ENCODE results near the gene PRKAR1B.

Gene PRKAR1B

DNA sequence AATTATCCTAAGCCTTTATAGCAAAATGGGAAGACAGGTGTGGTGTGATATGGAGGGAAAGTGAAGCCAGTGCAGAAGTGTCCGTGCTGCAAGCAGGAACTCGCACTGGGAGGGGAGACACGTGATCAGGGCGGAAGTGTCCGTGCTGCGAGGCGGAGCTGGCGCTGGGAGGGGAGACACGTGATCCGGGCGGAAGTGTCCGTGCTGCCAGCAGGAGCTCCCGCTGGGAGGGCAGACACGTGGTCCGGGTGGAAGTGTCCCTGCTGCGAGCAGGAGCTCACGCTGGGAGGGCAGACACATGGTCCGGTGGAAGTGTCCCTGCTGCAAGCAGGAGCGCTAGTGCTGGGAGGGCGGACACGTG, 40.5 kb upstream of the PRKAR1B start:
- TF ChIP-seq, protein P1, sequence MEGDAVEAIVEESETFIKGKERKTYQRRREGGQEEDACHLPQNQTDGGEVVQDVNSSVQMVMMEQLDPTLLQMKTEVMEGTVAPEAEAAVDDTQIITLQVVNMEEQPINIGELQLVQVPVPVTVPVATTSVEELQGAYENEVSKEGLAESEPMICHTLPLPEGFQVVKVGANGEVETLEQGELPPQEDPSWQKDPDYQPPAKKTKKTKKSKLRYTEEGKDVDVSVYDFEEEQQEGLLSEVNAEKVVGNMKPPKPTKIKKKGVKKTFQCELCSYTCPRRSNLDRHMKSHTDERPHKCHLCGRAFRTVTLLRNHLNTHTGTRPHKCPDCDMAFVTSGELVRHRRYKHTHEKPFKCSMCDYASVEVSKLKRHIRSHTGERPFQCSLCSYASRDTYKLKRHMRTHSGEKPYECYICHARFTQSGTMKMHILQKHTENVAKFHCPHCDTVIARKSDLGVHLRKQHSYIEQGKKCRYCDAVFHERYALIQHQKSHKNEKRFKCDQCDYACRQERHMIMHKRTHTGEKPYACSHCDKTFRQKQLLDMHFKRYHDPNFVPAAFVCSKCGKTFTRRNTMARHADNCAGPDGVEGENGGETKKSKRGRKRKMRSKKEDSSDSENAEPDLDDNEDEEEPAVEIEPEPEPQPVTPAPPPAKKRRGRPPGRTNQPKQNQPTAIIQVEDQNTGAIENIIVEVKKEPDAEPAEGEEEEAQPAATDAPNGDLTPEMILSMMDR (IDR thresholded peaks at IDR 0.05; ENCODE audit: low read depth, low read length) = no peak
- DNase-seq (ENCODE audit: low read depth in 2 of 2) = no peak
- no peak overlapping the region for H3K4me3 ChIP-seq (replicated peaks in 1 of 2; ENCODE audit: low read depth in 2 of 2, low read length in 2 of 2)

DNA sequence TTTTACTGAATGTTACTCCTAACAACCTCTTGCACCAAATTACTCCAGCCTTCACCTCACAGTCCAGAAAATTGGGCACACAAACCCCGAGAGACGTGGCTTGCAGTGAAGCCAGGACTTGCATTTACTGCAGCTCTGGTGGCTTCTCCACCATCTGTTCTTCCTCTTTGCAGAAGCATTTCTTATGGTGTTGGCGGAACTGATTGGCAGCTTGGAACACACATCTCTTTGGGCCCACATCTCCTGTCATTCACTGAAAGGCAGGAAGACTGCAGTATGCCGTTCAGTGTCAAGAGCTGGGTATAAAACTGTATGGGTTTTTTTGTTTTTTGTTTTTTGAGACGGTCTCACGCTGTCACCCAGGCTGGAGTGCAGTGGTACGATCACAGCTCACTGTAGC, 38.3 kb upstream of the PRKAR1B start:
- no peak for DNase-seq (ENCODE audit: low read depth in 2 of 2)
- no peak overlapping the region for H3K4me3 ChIP-seq (replicated peaks in 1 of 2; ENCODE audit: low read depth in 2 of 2, low read length in 2 of 2)
- TF ChIP-seq, protein P1 (IDR thresholded peaks at IDR 0.05; ENCODE audit: low read depth, low read length) = no peak

DNA sequence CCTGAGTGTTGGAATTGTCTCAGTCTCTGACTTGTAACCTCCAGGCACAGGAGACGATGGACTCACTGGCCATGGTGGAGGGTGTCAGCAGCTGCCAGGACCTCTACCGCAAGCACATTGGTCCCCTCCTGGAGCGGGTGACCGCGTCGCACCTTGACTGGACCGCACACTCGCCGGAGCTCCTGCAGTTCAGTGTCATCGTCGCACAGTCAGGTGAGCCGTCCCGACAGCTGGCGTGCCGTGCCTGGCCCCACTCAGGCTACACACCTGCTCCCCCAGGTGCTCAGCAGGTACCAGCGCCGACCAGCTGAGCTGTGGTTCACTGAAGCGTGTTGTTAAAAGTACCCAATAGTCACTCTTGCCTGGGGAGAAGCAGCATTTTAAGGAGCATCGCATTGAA, 36.7 kb upstream of the PRKAR1B start:
- TF ChIP-seq, protein P1 (IDR thresholded peaks at IDR 0.05; ENCODE audit: low read depth, low read length) = no peak
- no peak overlapping the region for H3K4me3 ChIP-seq (replicated peaks in 1 of 2; ENCODE audit: low read depth in 2 of 2, low read length in 2 of 2)
- no peak for DNase-seq (ENCODE audit: low read depth in 2 of 2)

DNA sequence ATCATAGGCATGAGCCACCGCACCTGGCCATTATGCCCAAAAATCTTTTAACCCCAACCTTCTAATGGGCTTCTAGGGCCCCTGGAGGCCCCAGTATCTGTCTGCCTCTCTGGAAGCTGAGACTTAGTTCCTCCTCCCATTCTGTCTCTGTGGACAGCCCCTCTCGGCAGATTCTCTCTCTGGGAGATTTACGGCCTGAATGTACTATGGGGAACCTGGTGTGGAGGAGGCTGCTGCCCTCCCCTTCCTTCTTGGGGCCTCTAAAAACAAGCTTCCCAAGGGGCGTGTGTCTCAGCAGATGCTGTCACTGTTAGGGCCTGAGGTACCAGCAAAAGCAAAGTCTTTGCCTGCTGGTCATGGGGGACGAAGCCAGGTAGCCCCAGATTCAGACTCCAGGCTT, 35.8 kb upstream of the PRKAR1B start:
- no peak overlapping the region for H3K4me3 ChIP-seq (replicated peaks in 1 of 2; ENCODE audit: low read depth in 2 of 2, low read length in 2 of 2)
- TF ChIP-seq, protein P1 (IDR thresholded peaks at IDR 0.05; ENCODE audit: low read depth, low read length) = no peak
- DNase-seq (ENCODE audit: low read depth in 2 of 2) = no peak

DNA sequence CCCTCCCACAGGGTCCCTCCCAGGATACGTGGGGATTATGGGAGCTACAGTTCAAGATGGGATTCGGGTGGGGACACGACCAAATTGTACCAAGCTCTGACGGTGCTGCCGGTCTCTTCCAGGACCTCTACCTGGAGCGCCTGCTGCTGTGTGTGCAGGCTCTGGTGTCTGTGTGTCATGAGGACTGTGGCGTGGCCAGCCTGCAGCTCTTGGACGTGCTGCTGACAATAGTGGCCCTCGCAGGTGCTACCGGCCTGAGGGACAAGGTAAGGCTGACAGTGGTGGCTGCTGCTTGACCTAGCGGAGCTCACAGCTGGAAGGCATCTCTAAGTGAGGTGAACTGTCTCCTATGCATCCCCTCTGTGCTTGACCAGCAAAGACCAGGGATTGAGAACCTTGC, 34.5 kb upstream of the PRKAR1B start:
- DNase-seq (ENCODE audit: low read depth in 2 of 2) = no peak
- no peak overlapping the region for H3K4me3 ChIP-seq (replicated peaks in 1 of 2; ENCODE audit: low read depth in 2 of 2, low read length in 2 of 2)
- TF ChIP-seq, protein P1 (IDR thresholded peaks at IDR 0.05; ENCODE audit: low read depth, low read length) = no peak

DNA sequence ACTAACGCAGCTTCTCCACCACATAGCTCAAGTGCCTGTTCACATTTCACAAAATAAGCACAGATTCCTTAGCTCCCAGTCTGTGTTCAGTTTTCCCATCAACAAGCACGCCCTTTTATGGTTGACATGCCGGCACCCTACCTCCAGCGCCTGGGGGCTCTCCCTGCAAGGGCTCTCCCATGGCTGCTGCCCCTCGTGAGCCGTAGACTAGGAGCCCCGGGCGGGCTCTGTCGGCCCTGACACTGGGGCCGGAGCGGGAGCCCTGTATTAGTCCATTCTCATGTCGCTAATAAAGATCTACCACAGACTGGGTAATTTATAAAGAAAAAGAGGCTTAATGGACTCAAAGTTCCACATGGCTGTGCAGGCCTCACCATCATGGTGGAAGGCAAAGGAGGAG, 34.0 kb upstream of the PRKAR1B start:
- DNase-seq (ENCODE audit: low read depth in 2 of 2) = no peak
- TF ChIP-seq, protein P1 (IDR thresholded peaks at IDR 0.05; ENCODE audit: low read depth, low read length) = no peak

DNA sequence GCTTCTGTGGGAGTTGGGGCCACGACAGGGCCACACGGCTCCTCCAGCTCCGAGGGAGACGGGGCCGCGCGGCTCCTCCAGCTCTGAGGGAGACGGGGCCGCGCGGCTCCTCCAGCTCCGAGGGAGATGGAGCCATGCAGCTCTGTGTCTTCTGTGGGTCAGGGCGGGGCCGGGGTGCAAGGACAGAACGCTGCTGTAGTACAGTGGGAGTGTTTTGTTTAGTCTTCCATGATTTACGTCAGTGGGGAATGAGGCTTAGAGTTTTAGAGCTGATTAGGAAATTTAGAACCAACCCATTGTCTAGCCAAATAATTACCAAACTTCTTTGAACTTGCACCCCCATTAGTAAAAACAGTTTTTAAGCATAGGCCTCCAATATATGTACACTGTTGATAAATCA, 32.9 kb upstream of the PRKAR1B start:
- H3K4me3 ChIP-seq (replicated peaks in 1 of 2; ENCODE audit: low read depth in 2 of 2, low read length in 2 of 2) = no peak overlapping the region
- TF ChIP-seq, protein P1 (IDR thresholded peaks at IDR 0.05; ENCODE audit: low read depth, low read length) = no peak
- DNase-seq (ENCODE audit: low read depth in 2 of 2) = no peak

More for the DNA sequence above, 34.0 kb upstream of the PRKAR1B start:
- no peak overlapping the region for H3K4me3 ChIP-seq (replicated peaks in 1 of 2; ENCODE audit: low read depth in 2 of 2, low read length in 2 of 2)
